Astrocyte (in vitro differentiated cells and primary cell): Measurements from ENCODE around the gene TGM1.

Experiments
- EZH2 ChIP-seq: IDR thresholded peaks from 2 replicates; pipeline ENCODE4 v1.6.1; 2012; ENCODE audit warnings: mild to moderate bottlenecking, low read length, inconsistent platforms; ENCODE audit not compliant: insufficient read depth
- TF ChIP-seq, protein P1 (sequence below): IDR thresholded peaks from 2 replicates; pipeline ENCODE4 v1.5.1; 2011; ENCODE audit warnings: low read depth, mild to moderate bottlenecking, inconsistent platforms, low read length, moderate library complexity; ENCODE audit not compliant: insufficient read depth

DNA sequence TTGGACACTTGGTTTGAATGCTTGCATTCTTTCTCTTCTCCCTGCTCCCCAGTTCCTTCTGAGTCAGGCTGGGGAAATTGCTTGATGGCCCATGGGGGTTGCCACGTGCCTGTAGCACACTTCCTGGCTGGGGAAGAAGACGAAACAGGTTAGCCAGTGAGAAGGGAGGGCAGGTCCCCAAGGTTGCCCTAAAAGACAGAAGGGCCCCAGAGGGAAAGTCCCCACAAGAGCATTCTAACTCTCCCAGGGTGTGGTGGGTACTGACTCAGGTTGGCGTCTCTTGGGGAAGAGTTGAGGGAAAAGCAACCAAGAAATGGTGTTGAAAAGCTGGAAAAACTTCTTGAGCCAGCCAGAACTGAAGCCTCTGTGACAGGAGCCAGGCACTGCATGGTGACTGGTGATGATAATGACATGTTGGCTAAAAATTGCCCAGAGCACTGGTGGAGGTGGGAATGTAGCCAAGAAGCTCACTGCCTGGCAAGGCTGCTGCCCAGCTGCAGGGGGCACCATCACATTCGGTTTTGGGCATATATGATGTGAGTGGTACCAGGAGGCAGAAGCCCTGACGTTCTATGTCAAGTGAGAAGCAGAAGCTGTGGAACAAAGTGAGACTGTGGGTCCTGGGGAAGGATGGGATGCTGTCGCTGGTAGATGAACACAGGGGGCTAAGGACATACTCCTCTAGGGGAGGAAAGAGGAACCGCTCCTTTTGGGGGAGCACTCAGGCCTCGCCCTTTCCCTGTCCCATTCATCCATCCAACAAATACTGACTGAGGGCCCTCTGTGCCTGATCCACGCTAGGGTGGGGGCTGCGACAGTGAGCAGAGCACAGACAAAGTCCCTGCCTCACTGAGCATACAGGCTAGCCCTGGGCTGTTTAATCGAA is 16.6 kb upstream of the TGM1 start:
- TF ChIP-seq, protein P1, sequence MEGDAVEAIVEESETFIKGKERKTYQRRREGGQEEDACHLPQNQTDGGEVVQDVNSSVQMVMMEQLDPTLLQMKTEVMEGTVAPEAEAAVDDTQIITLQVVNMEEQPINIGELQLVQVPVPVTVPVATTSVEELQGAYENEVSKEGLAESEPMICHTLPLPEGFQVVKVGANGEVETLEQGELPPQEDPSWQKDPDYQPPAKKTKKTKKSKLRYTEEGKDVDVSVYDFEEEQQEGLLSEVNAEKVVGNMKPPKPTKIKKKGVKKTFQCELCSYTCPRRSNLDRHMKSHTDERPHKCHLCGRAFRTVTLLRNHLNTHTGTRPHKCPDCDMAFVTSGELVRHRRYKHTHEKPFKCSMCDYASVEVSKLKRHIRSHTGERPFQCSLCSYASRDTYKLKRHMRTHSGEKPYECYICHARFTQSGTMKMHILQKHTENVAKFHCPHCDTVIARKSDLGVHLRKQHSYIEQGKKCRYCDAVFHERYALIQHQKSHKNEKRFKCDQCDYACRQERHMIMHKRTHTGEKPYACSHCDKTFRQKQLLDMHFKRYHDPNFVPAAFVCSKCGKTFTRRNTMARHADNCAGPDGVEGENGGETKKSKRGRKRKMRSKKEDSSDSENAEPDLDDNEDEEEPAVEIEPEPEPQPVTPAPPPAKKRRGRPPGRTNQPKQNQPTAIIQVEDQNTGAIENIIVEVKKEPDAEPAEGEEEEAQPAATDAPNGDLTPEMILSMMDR: no peak
- TF ChIP-seq EZH2: no peak
